ENCODE data around the gene SH3GLB2. TPM values are rescaled to one million over a fixed set of nuclear protein-coding genes. Genes with fewer than 3 reads are reported as not detected.

The SH3GLB2 gene
- total RNA-seq, 1 experiment from 2014 or later, result 184 TPM

DNA sequence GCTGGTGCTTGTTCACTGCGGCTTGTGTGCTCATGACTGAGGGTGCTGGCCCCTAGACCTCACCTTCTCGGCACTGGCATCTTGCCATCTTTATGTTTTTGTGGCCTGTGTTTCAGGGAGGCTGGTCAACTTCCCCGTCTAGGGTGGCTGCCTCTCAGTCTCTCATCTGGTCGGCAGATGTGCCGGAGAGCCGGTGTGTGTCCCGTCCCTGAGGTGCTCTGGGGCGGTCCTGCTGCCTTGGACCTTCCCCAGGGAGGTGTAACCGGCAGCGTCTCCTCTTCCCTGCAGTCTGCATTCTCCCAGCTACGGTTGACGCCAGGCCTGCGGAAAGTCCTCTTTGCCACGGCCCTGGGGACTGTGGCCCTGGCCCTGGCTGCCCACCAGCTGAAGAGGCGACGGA is 13.9 kb upstream of the SH3GLB2 start:
- Histone ChIP-seq H3K27me3 (ENCODE audit: insufficient read depth, low read depth) (no peaks in the 10 kb centered on the region), H4K20me1 (ENCODE audit: insufficient read depth) (no peaks in the 10 kb centered on the region; the same call in 1 of the 2 replicates), H3K4me2 (no peak overlapping the region), H3F3A (ENCODE audit: insufficient read depth, low read depth) (no peaks in the 10 kb centered on the region), H3K9me3 (ENCODE audit: insufficient read depth, low read depth) (no peaks in the 10 kb centered on the region), H3K4me3 (no peak overlapping the region), H3K4me1 (replicated peaks; ENCODE audit: insufficient read depth) (peaks cover 13% of the 10 kb centered on the region), H2AFZ (no peak overlapping the region), H3K27ac (no peak overlapping the region), H3K9me2 (ENCODE audit: insufficient read depth) (no peaks in the 10 kb centered on the region), H3K79me2 (ENCODE audit: low read depth) (peaks cover 24% of the 10 kb centered on the region), H3K36me3 (ENCODE audit: low read depth) (no peaks in the 10 kb centered on the region; the same call in 1 of the 2 replicates)
- POLR2A ChIA-PET (ENCODE audit: unreplicated experiment), result no interaction called here
- intact Hi-C loops (cut with micrococcal nuclease; ENCODE audit: unreplicated experiment), result no loop called here
- BruUV-seq (replicated peaks), result no TSS peak
- CTCF ChIA-PET, result no interaction called here
- DNase-seq, result no peak
- TF ChIP-seq, protein P1, sequence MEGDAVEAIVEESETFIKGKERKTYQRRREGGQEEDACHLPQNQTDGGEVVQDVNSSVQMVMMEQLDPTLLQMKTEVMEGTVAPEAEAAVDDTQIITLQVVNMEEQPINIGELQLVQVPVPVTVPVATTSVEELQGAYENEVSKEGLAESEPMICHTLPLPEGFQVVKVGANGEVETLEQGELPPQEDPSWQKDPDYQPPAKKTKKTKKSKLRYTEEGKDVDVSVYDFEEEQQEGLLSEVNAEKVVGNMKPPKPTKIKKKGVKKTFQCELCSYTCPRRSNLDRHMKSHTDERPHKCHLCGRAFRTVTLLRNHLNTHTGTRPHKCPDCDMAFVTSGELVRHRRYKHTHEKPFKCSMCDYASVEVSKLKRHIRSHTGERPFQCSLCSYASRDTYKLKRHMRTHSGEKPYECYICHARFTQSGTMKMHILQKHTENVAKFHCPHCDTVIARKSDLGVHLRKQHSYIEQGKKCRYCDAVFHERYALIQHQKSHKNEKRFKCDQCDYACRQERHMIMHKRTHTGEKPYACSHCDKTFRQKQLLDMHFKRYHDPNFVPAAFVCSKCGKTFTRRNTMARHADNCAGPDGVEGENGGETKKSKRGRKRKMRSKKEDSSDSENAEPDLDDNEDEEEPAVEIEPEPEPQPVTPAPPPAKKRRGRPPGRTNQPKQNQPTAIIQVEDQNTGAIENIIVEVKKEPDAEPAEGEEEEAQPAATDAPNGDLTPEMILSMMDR (conservative IDR thresholded peaks at IDR 0.05), result no peak
- TF ChIP-seq EZH2 (IDR thresholded peaks at IDR 0.05; ENCODE audit: low read depth), result no peak

DNA sequence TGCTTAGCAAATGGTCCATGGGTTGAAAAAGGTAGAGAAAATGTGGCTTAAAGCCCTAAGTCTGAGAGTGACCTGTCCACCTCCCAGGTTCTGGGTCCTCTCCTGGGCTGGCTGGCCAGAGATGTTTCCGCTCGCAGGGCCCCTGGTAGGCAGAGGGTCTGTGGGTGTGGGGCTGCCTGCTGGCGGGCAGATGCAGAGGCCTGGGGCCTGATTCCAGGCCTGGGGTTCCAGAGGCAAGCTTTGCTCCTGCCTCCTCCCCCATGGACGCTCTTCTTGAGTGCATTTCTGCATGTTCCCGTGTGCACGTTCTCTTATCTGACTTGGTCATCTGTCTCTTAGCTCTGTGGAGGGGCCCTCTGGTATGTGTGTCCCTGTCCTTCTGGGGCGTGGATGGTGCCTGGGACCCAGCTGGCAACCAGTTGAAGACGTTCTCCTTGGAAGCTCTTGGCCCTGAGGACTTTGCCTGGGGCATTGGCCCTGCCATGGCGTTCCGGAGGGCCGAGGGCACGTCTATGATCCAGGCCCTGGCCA is 12.0 kb upstream of the SH3GLB2 start:
- Histone ChIP-seq H3K4me2 (no peak overlapping the region), H3K79me2 (ENCODE audit: low read depth) (peaks cover 28% of the 10 kb centered on the region), H4K20me1 (ENCODE audit: insufficient read depth) (no peaks in the 10 kb centered on the region; the same call in 1 of the 2 replicates), H3K9me3 (ENCODE audit: insufficient read depth, low read depth) (no peaks in the 10 kb centered on the region), H3K4me3 (no peak overlapping the region), H3K27ac (no peak overlapping the region), H3K4me1 (replicated peaks; ENCODE audit: insufficient read depth) (peaks cover 19% of the 10 kb centered on the region), H3K27me3 (ENCODE audit: insufficient read depth, low read depth) (no peaks in the 10 kb centered on the region), H2AFZ (no peak overlapping the region), H3K36me3 (ENCODE audit: low read depth) (no peaks in the 10 kb centered on the region), H3F3A (ENCODE audit: insufficient read depth, low read depth) (peaks cover 8% of the 10 kb centered on the region; the same call in 1 of the 2 replicates), H3K9me2 (ENCODE audit: insufficient read depth) (no peaks in the 10 kb centered on the region)
- ChIA-PET POLR2A (ENCODE audit: unreplicated experiment) (no interaction called here), CTCF (no interaction called here)
- TF ChIP-seq, protein P1 (conservative IDR thresholded peaks at IDR 0.05), result no peak
- TF ChIP-seq EZH2 (IDR thresholded peaks at IDR 0.05; ENCODE audit: low read depth), result no peak
- TSS peak; percentile 8 for BruUV-seq (replicated peaks)
- no peak for DNase-seq
- intact Hi-C loops (cut with micrococcal nuclease; ENCODE audit: unreplicated experiment), result no loop called here

DNA sequence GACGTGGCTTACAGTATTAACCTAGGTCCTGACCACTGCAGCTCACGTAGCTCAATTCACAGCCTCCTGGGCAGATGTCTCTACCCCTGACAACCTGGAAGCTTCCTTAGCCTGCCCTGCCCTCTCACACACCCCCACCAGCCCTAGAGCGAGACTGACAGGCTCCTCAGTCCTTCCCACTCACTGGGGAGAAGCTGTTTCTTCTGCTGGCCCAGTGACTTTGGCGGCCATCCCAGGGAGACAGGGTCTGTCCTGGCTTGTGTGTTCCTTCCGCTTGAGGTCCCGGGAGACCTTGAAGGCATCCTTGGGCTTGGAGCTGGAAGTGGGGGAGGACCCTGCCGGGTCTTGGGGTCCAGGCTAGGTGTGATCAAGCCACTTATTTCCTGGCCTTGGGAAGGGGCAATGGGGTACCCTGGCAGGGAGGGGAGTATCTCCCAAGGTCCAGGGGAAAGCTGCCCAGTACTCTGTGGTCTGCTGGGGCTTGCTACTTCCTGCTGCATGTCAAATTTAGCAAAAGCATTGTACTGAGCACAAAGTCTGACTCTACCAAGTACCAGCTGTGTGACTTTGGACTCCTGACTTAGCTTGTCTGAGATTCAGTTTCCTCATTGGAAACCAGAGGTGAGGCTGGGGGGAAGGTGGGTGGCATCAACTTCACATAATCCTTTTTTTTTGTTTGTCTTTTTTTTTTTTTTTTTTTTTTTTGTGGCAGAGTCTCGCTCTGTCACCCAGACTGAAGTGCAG is 10.2 kb upstream of the SH3GLB2 start:
- Histone ChIP-seq H3K4me2 (peak overlapping the region; percentile 80), H3K27ac (no peak overlapping the region), H3K4me3 (peak overlapping the region; percentile 86; the same call in 1 of the 2 replicates), H4K20me1 (ENCODE audit: insufficient read depth) (no peaks in the 10 kb centered on the region; the same call in 1 of the 2 replicates), H3K36me3 (ENCODE audit: low read depth) (no peaks in the 10 kb centered on the region), H3K4me1 (replicated peaks; ENCODE audit: insufficient read depth) (peaks cover 19% of the 10 kb centered on the region), H3K9me3 (ENCODE audit: insufficient read depth, low read depth) (no peaks in the 10 kb centered on the region), H3K27me3 (ENCODE audit: insufficient read depth, low read depth) (no peaks in the 10 kb centered on the region), H3F3A (ENCODE audit: insufficient read depth, low read depth) (peaks cover 9% of the 10 kb centered on the region; the same call in 1 of the 2 replicates), H2AFZ (no peak overlapping the region), H3K79me2 (ENCODE audit: low read depth) (peaks cover 28% of the 10 kb centered on the region), H3K9me2 (ENCODE audit: insufficient read depth) (no peaks in the 10 kb centered on the region)
- POLR2A ChIA-PET (ENCODE audit: unreplicated experiment), result no interaction called here
- TSS peak; percentile 24 for BruUV-seq (replicated peaks)
- no peak for DNase-seq
- CTCF ChIA-PET, result interaction anchor here (0.6 to 1.1 kb wide), 3 partner anchors 8 to 444 kb away, joined by 3 to 6 read pairs (median 3); partner anchors contain the start of gene SH3GLB2
- TF ChIP-seq, protein P1 (conservative IDR thresholded peaks at IDR 0.05), result no peak
- TF ChIP-seq EZH2 (IDR thresholded peaks at IDR 0.05; ENCODE audit: low read depth), result no peak
- intact Hi-C loops (cut with micrococcal nuclease; ENCODE audit: unreplicated experiment), result no loop called here

Measured in PC-9 (cell line).